ENCODE results near the gene CDC42BPB.

CDC42BPB gene

GRCh38 chr14:102902523-102903247 is 154.7 kb downstream of the CDC42BPB start:
- DNase-seq (ENCODE audit: low read depth) = no peak
- H3K4me3 ChIP-seq (ENCODE audit: low read depth, low read length) = no peak overlapping the region
- TF ChIP-seq POLR2A (IDR thresholded peaks at IDR 0.05; ENCODE audit: extremely low read depth, insufficient read length) = no peak
- no peak for TF ChIP-seq MAX (IDR thresholded peaks at IDR 0.05; ENCODE audit: low read depth, low read length)
- no peak for TF ChIP-seq MYC (IDR thresholded peaks at IDR 0.05; ENCODE audit: low read depth, low read length)
- TF ChIP-seq CTCF (IDR thresholded peaks at IDR 0.05; ENCODE audit: low read depth, low read length) = no peak

GRCh38 chr14:102902086-102902485 is 155.3 kb downstream of the CDC42BPB start:
- TF ChIP-seq POLR2A (IDR thresholded peaks at IDR 0.05; ENCODE audit: extremely low read depth, insufficient read length) (no peak), MAX (IDR thresholded peaks at IDR 0.05; ENCODE audit: low read depth, low read length) (no peak), MYC (IDR thresholded peaks at IDR 0.05; ENCODE audit: low read depth, low read length) (no peak), CTCF (IDR thresholded peaks at IDR 0.05; ENCODE audit: low read depth, low read length) (no peak)
- H3K4me3 ChIP-seq (ENCODE audit: low read depth, low read length) = no peak overlapping the region
- no peak for DNase-seq (ENCODE audit: low read depth)

- DNase-seq (ENCODE audit: low read depth) = peak; percentile 61
- TF ChIP-seq CTCF (IDR thresholded peaks at IDR 0.05; ENCODE audit: low read depth, low read length) (no peak), POLR2A (IDR thresholded peaks at IDR 0.05; ENCODE audit: extremely low read depth, insufficient read length) (no peak), MYC (IDR thresholded peaks at IDR 0.05; ENCODE audit: low read depth, low read length) (no peak), MAX (IDR thresholded peaks at IDR 0.05; ENCODE audit: low read depth, low read length) (no peak)
- H3K4me3 ChIP-seq (ENCODE audit: low read depth, low read length) = no peak overlapping the region
These were observed 155.7 kb downstream of the CDC42BPB start for GRCh38 chr14:102901633-102902032.

- TF ChIP-seq POLR2A (IDR thresholded peaks at IDR 0.05; ENCODE audit: extremely low read depth, insufficient read length) = no peak
- TF ChIP-seq CTCF (IDR thresholded peaks at IDR 0.05; ENCODE audit: low read depth, low read length) = no peak
- TF ChIP-seq MYC (IDR thresholded peaks at IDR 0.05; ENCODE audit: low read depth, low read length) = no peak
- no peak for DNase-seq (ENCODE audit: low read depth)
- no peak overlapping the region for H3K4me3 ChIP-seq (ENCODE audit: low read depth, low read length)
These were observed 156.4 kb downstream of the CDC42BPB start for GRCh38 chr14:102900631-102901571.

GRCh38 chr14:102899516-102899900 is 157.8 kb downstream of the CDC42BPB start:
- no peak overlapping the region for H3K4me3 ChIP-seq (ENCODE audit: low read depth, low read length)
- DNase-seq (ENCODE audit: low read depth) = no peak
- no peak for TF ChIP-seq CTCF (IDR thresholded peaks at IDR 0.05; ENCODE audit: low read depth, low read length)
- TF ChIP-seq POLR2A (IDR thresholded peaks at IDR 0.05; ENCODE audit: extremely low read depth, insufficient read length) = no peak
